HG03378 (cell line): Measurements from ENCODE around the gene SNX17.
"Not testable (repeated sequence)": the region's sequence is repeated elsewhere in the genome, so short reads cannot be mapped to it uniquely, and the experiment has no call there.

ENCODE experiments used
- ATAC-seq: cut with Tn5 transposase; IDR thresholded peaks from one replicate; pipeline ENCODE4 v1.9.1; 2021; ENCODE audit warnings: mild to moderate bottlenecking, moderate library complexity; ENCODE audit not compliant: unreplicated experiment

SNX17 gene, protein sequence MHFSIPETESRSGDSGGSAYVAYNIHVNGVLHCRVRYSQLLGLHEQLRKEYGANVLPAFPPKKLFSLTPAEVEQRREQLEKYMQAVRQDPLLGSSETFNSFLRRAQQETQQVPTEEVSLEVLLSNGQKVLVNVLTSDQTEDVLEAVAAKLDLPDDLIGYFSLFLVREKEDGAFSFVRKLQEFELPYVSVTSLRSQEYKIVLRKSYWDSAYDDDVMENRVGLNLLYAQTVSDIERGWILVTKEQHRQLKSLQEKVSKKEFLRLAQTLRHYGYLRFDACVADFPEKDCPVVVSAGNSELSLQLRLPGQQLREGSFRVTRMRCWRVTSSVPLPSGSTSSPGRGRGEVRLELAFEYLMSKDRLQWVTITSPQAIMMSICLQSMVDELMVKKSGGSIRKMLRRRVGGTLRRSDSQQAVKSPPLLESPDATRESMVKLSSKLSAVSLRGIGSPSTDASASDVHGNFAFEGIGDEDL

GRCh38 chr2:27370026-27370815 lies at the start of gene SNX17, which contains the start of gene EIF2B4:
SNX17 (plus strand) TSS chr2:27370616; CDS start chr2:27370744, 128 bp downstream.
EIF2B4 (minus strand) TSS chr2:27370338; CDS start chr2:27370314, 24 bp downstream.
- ATAC-seq = peak; percentile 90

- ATAC-seq = no peak
Measured at GRCh38 chr2:27320958-27321543, 49.4 kb upstream of the SNX17 start.

- ATAC-seq = no peak
Measured at GRCh38 chr2:27322301-27322765, 48.1 kb upstream of the SNX17 start.

- ATAC-seq = peak; percentile 79
Measured at GRCh38 chr2:27322766-27323595, 47.4 kb upstream of the SNX17 start, which contains the start of gene MPV17. MPV17 (minus strand) TSS chr2:27323097; CDS start chr2:27322517, 580 bp downstream.

- ATAC-seq = no peak
Measured at GRCh38 chr2:27323596-27324285, 46.7 kb upstream of the SNX17 start.

DNA sequence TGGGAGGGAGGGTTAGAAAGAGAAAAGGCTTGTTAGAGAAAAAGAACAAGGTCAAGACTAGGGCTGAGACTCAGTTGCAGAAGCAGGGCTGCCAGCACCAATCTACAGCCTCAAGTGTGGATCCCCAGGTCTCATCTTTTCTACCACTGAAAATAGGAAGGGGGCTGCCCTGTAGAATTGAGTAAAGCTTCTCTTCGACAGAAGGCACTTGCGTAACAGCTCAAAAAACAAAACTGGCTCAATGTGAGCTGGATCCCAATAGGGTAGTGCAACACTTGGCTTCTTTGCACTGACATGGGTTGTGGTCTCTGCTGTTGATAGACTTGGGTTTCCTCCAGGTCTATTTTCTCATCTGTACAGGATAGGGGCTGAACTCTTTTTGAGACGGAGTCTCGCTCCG lies 45.7 kb upstream of the SNX17 start:
- ATAC-seq = no peak

GRCh38 chr2:27335311-27335710 lies 35.1 kb upstream of the SNX17 start:
- no peak for ATAC-seq

- ATAC-seq = no peak
Measured at GRCh38 chr2:27336173-27336572, 34.2 kb upstream of the SNX17 start.

GRCh38 chr2:27347641-27348040 lies 22.8 kb upstream of the SNX17 start:
- no peak for ATAC-seq

- ATAC-seq = no peak
Measured at GRCh38 chr2:27350106-27350693, 20.2 kb upstream of the SNX17 start.

DNA sequence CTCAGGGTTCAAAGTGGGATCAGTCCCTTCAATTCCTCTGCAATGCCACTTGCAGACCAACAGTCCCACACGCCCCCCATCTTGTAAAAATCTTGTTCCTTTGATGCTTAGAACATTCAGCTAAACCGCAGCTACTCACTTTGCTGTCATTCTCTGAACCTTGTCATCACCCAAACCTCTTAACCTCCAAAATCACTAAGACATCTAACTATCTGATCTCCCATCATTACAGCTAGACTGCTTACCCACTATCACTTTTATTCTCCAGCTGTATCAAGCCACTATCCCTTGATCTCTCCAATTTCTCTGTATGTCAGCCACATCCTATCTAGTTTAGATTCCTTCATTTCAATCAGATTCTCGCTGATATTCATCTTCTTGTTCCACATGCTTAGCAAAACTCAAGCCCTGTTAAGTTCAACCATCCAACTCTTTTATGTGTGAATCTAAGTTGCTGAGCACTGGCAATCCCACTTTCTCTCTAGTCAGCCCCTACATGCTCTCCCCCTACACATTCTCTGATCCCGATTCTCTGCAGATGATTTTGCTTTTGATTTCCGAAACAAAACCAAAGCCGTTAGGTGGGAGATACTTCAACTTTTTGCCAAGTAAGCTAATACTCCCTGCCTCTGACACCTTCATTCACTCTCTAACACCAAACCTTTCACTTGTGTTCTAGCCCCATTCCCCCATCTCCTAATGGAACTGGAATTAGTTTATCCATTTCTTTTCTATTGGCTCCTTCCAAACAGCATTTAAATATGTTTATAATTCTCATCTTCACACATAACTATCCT lies 18.4 kb upstream of the SNX17 start:
- ATAC-seq = no peak

DNA sequence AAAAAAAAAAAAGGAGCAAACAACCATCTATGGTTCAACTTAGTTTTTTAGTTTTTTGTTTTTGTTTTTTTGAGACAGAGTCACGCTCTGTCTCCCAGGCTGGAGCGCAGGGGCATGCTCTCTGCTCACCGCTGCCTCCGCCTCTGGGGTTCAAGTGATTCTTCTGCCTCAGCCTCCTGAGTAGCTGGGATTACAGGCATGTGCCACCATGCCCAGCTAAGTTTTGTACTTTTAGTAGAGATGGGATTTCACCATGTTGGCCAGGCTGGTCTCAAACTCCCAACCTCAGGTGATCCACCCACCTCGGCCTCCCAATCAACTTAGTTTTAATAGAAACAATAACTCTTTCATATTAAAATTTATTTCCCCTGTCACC lies 17.0 kb upstream of the SNX17 start:
- not testable (repeated sequence) for ATAC-seq

- ATAC-seq = no peak
Measured at GRCh38 chr2:27353762-27354596, 16.4 kb upstream of the SNX17 start.

GRCh38 chr2:27354597-27354927 lies 15.9 kb upstream of the SNX17 start:
- ATAC-seq = no peak

GRCh38 chr2:27356056-27356381 lies 14.4 kb upstream of the SNX17 start:
- peak; percentile 29 for ATAC-seq

DNA sequence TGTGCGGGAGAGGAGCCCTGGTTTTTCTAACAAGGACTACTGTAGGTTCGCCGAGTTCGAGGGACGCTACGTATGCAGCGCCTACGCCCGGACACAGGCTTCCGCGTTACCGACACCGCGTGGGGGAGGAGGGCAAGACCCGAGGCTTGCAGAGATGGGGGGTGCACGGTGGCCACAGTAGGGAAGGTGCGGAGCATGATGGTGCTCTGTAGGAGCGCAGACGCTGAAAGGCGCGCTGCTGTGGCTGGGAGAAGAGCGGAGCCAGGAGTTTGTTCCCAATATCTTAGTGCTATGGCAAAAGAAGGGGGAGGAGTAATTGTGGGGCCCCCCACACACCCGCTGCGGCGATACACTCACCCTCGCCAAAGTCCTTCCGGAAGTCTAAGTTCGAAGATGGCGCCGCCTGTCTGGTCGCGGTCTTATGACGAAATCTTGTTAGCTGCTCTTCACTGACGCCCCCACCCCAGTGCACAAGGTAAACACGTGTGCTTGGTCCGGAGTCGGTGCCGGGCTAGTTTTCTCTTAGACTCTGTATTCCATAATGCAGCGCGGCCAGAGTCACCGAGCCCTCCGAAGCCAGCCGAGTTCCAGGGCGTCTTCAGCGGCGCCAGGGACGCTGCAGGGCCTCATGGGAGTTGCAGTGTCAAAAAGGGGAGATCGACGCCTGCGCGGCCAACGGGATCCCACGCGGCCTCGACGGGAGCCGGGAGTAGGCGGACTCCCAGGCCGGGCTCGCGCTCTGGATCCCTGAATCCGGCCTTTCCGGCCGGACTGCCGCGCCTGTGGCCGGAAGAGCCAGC lies 13.8 kb upstream of the SNX17 start, which contains the start of gene GTF3C2:
TSS of gene GTF3C2 (minus strand) at position 383 of the 800 bp plus-strand sequence. CDS start 13,210 bp downstream, outside the sequence.
- peak; percentile 76 for ATAC-seq
